LNCaP clone FGC (cell line): ENCODE data around the gene SPIRE2.
"Not testable (repeated sequence)": the region's sequence is repeated elsewhere in the genome, so short reads cannot be mapped to it uniquely, and the experiment has no call there.

Source experiments
- DNase-seq: peaks from one replicate; pipeline ENCODE4 v3.0.0-alpha.2; 2011; ENCODE audit warnings: low read depth
- H3K4me3 ChIP-seq: 2 replicates; pipeline ENCODE4 v1.5.1; 2011; ENCODE audit warnings: mild to moderate bottlenecking, low read depth, low read length, control low read depth
- TF ChIP-seq, protein P1 (sequence below): IDR thresholded peaks from 2 replicates; pipeline ENCODE4 v1.5.1; 2012; ENCODE audit warnings: mild to moderate bottlenecking; ENCODE audit not compliant: control insufficient read depth, insufficient read depth; ENCODE audit errors: extremely low read depth

The SPIRE2 gene

DNA sequence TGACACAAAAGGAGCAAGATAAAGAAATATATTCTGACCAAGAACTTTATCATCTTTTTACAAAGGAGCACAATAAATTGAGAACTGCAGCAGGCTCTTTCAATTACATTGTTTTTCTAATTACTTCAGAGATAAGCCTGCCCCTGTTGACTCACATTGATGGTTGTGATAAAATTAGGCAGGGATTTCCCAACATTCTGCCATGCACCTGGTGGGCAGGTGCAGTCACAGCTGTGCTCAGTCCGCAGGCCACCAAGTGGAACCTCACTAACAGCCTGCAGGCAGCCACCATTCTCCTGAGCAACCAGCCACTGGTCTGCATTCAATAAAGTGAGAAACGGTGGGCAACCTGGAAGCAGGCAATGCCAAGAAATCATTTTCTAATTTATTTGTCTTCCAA, 17.0 kb upstream of the SPIRE2 start:
- TF ChIP-seq, protein P1, sequence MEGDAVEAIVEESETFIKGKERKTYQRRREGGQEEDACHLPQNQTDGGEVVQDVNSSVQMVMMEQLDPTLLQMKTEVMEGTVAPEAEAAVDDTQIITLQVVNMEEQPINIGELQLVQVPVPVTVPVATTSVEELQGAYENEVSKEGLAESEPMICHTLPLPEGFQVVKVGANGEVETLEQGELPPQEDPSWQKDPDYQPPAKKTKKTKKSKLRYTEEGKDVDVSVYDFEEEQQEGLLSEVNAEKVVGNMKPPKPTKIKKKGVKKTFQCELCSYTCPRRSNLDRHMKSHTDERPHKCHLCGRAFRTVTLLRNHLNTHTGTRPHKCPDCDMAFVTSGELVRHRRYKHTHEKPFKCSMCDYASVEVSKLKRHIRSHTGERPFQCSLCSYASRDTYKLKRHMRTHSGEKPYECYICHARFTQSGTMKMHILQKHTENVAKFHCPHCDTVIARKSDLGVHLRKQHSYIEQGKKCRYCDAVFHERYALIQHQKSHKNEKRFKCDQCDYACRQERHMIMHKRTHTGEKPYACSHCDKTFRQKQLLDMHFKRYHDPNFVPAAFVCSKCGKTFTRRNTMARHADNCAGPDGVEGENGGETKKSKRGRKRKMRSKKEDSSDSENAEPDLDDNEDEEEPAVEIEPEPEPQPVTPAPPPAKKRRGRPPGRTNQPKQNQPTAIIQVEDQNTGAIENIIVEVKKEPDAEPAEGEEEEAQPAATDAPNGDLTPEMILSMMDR = no peak
- DNase-seq = no peak
- no peak overlapping the region for H3K4me3 ChIP-seq

DNA sequence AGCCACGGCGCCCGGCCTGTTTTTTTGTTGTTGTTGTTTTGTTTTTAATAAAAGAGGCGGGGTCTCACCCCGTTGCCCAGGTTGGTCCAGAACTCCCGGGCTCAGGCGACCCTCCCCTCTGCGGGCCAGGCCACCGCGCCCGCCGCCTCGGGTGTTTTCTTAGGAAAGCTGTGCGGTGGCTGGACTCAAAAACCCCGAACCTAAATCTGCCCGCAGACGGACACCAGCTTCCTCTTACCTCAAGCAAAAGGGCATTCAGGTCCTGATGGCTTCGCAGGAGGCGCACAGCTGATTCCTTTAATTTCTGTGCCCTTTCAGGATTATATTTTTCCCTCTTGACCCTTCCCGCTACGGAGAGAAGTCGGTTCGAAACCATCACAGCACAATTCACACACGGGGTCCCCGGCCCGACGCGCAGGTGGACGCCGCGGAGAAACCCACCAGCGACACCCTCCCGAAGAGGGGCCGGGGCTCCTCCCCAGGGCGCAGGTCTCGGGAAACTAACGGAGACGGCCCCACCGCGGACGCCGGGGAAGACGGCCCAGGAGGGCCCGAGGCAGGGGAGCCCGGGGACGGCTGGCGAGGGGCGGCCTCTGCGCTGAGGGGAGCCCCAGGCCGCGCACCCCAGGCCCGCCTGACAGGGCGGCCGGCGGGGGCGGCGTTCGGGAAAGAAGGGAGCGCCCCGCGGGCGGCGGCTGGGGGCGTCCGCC, 12.5 kb upstream of the SPIRE2 start:
- peak overlapping the region; percentile 72 for H3K4me3 ChIP-seq
- no peak for DNase-seq
- TF ChIP-seq, protein P1 = no peak

DNA sequence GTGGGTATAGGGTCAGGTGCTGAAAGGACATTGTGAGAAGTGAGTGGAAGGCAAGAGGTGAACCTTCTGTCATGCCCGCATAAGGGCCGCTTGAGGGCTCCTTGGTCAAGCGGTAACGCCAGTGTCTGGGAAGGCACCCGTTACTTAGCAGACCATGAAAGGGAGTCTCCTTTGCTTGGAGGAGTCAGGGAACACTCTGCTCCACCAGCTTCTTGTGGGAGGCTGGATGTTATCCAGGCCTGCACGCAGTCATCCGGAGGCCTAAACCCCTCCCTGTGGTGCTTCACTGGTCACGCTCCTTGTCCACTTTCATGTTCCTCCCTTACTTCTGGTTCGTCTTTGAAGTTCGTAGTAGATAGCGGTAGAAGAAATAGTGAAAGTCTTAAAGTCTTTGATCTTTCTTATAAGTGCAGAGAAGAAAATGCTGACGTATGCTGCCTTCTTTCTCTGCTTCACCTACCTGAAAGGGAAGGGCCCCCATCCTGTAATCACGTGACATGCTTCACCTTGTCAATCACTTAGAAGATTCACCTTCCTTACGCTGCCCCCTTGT, 9.3 kb upstream of the SPIRE2 start:
- not testable (repeated sequence) for DNase-seq, H3K4me3 ChIP-seq

DNA sequence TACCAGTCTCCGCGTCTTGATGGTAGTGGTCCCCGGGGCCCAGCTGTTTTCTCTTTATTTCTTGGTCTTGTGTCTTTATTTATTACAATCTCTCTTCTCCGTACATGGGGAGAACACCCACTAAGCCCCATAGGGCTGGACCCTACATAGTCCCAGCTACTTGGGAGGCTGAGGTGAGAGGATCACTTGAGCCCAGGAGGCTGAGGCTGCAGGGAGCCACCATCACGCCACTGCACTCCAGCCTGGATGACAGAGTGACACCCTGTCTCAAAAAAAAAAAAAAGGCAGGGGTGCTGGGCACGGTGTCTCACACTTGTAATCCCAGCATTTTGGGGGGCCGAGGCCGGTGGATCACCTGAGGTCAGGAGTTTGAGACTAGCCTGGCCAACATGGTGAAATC, 8.8 kb upstream of the SPIRE2 start:
- H3K4me3 ChIP-seq, DNase-seq: not testable (repeated sequence)

DNA sequence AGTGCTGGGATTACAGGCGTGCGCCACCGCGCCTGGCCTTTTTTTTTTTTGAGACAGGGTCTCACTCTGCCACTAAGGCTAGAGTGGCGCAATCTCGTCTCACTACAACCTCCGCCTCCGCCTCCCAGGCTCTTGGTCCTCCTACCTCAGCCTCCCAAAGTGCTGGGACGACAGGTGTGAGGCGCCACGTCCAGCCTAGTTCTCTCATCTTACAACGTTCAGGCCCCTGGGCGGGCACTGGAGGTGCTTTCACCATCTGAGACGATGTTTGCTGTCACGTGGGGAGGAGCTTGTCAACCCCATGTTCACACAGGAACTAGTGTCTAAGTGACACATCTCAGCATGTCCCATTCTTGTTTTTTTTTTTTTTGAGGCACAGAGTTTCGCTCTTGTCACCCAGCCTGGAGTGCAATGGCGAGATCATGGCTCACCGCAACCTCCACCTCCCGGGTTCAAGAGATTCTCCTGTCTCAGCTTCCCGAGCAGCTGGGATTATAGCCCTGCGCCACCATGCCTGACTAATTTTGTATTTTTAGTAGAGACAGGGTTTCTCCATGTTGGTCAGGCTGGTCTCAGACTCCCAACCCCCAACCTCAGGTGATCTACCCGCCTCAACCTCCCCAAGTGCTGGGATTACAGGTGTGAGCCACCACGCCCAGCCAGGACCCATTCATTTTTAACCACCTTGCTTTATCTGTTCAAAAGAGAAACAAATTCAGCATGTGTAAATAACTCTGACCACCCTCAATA, 6.7 kb upstream of the SPIRE2 start:
- TF ChIP-seq, protein P1 = no peak
- no peak for DNase-seq
- no peak overlapping the region for H3K4me3 ChIP-seq

DNA sequence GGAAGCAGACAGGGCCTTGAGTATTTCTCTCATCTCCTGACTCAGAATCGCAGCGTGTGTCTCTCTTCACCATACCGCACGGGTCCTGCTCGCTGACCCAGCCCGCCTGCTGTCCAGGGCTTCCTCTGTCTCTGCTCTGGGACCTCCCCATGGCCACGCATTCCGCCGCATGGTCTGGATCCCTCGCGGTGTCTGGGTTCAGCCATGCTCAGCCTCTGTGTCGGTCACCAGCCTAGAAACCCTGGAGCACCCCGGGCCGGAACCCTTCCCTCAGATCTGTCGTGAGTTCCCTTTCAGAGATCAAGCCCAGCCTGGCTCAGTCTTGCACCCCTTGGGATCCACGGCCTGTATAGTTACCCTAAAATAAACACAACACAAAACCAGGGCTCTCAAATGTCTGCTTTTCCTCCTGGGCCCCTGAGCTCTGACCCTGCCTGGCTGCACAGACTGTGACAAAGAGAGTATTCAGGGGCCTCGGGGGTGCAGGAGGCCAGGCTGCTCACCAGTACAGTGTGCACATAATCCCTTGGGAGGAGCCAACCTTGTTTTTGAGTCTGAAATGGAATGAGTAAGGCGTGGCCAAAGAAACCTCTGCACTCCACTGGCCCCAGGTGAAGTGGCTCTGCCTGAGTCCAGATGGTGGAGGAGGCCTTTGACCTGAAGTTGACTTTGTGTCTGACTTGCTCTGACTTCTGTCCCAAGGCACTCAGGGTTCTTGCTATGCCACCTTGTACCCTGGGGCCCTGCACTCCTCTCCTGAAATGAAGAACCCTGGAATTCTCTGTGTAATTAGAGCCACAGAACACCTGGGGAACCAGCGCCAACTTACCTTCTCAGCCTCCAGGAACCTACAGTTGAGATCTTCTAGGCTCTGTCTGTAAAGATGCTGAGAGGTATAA, 5.8 kb upstream of the SPIRE2 start:
- DNase-seq = no peak
- TF ChIP-seq, protein P1 = no peak
- H3K4me3 ChIP-seq = no peak overlapping the region

DNA sequence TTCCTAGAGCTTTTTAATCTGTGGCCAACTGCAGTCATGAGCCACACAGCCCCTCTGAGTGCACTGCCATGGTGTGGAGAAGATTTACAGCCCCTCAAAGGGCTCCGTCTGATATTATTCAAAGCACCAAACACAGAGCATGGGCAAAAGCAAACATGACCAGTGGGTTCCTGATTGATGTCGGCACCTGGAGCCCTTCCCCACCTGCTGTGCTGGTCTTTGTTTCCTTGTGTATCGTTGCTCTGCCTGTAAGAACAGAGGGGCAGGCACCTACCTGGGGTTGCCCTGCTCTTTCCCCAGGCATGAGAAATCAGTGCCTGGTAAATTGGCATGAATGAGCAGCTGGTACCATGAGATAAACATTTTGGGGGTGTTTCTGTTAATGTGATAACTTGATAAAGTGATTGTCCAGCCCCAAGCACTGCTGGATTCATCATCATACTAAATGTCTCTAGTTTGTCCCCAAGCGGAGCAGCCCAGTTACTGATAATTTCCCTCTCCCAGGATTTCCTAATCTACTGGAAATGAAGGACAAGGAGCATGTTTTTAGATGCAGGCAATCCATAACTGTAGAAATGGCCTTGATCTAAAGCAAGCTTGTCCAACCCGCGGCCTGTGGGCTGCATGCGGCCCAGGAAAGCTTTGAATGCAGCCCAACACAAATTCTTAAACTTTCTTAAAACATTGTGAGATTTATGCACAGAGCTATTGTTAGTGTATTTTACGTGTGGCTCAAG, 5.0 kb upstream of the SPIRE2 start:
- TF ChIP-seq, protein P1 = no peak
- no peak for DNase-seq
- H3K4me3 ChIP-seq = no peak overlapping the region

DNA sequence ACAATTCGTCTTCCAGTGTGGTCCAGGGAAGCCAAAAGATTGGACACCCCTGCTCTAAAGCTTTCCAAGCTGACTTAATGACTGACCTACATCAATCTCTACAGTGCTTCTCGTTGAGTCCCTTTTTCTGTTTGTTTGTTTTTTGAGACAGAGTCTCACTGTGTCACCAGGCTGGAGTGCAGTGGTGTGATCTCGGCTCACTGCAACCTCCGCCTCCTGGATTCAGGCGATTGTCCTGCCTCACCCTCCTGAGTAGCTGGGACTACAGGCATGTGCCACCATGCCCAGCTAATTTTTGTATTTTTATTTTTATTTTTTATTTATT, 4.5 kb upstream of the SPIRE2 start:
- not testable (repeated sequence) for H3K4me3 ChIP-seq, DNase-seq
